SIG-M5 (cell line): Measurements from ENCODE around the gene SECTM1.

ENCODE experiments used
- DNase-seq: peaks from one replicate; lab custom pipeline; 2025; lab: John Stamatoyannopoulos, UW

Gene SECTM1

GRCh38 chr17:82314727-82315605, 18.6 kb downstream of the SECTM1 start:
- DNase-seq: no peak

GRCh38 chr17:82314012-82314726, 19.4 kb downstream of the SECTM1 start:
- DNase-seq: no peak

- DNase-seq: no peak
These were observed 20.2 kb downstream of the SECTM1 start for GRCh38 chr17:82313195-82314011.

GRCh38 chr17:82311971-82312370, 21.6 kb downstream of the SECTM1 start:
- no peak for DNase-seq

GRCh38 chr17:82310877-82311276, 22.7 kb downstream of the SECTM1 start:
- DNase-seq: no peak

- DNase-seq: no peak
These were observed 23.7 kb downstream of the SECTM1 start for GRCh38 chr17:82309656-82310570.

GRCh38 chr17:82305727-82306300, 27.8 kb downstream of the SECTM1 start:
- DNase-seq: no peak

GRCh38 chr17:82304826-82305726, 28.5 kb downstream of the SECTM1 start:
- DNase-seq: no peak

- DNase-seq: no peak
These were observed 29.4 kb downstream of the SECTM1 start for GRCh38 chr17:82303944-82304808.

- DNase-seq: no peak
These were observed 30.3 kb downstream of the SECTM1 start for GRCh38 chr17:82302991-82303943.

GRCh38 chr17:82302568-82302963, 31.0 kb downstream of the SECTM1 start:
- DNase-seq: no peak

- no peak for DNase-seq
These were observed 31.5 kb downstream of the SECTM1 start for GRCh38 chr17:82301916-82302567.

GRCh38 chr17:82301300-82301915, 32.2 kb downstream of the SECTM1 start:
- DNase-seq: no peak

- no peak for DNase-seq
These were observed 32.8 kb downstream of the SECTM1 start for GRCh38 chr17:82300707-82301270.

GRCh38 chr17:82300228-82300627, 33.3 kb downstream of the SECTM1 start:
- DNase-seq: no peak

- DNase-seq: no peak
These were observed 34.1 kb downstream of the SECTM1 start for GRCh38 chr17:82299452-82299851.
